NCI-H510A (cell line): ENCODE results near the gene RAET1G.
"Not testable (repeated sequence)": the region's sequence is repeated elsewhere in the genome, so short reads cannot be mapped to it uniquely, and the experiment has no call there.

Source experiments
- DNase-seq: peaks from one replicate; lab custom pipeline; 2025; lab: John Stamatoyannopoulos, UW

Gene RAET1G

GRCh38 chr6:149953934-149954327, 31.0 kb upstream of the RAET1G start:
- not testable (repeated sequence) for DNase-seq

- not testable (repeated sequence) for DNase-seq
These were observed 30.5 kb upstream of the RAET1G start for GRCh38 chr6:149953390-149953789.

- DNase-seq = no peak
These were observed 28.7 kb upstream of the RAET1G start for GRCh38 chr6:149951626-149952025.

GRCh38 chr6:149951096-149951495, 28.2 kb upstream of the RAET1G start:
- no peak for DNase-seq

- DNase-seq = no peak
These were observed 27.5 kb upstream of the RAET1G start for GRCh38 chr6:149950423-149950822.

- no peak for DNase-seq
These were observed 25.7 kb upstream of the RAET1G start for GRCh38 chr6:149948616-149949015.

- no peak for DNase-seq
These were observed 25.1 kb upstream of the RAET1G start for GRCh38 chr6:149948011-149948410.

GRCh38 chr6:149947533-149947932, 24.6 kb upstream of the RAET1G start:
- DNase-seq = not testable (repeated sequence)

GRCh38 chr6:149946631-149947030, 23.7 kb upstream of the RAET1G start:
- DNase-seq = not testable (repeated sequence)

- not testable (repeated sequence) for DNase-seq
These were observed 22.4 kb upstream of the RAET1G start for GRCh38 chr6:149945276-149945675.

GRCh38 chr6:149943321-149943720, 20.4 kb upstream of the RAET1G start:
- DNase-seq = not testable (repeated sequence)

- DNase-seq = no peak
These were observed 19.5 kb upstream of the RAET1G start for GRCh38 chr6:149942461-149942829.

- peak; percentile 41 for DNase-seq
These were observed 18.9 kb upstream of the RAET1G start, which contains the start of gene ULBP2 for GRCh38 chr6:149941583-149942460. ULBP2 (plus strand) TSS chr6:149942014; CDS start chr6:149942073, 59 bp downstream.

GRCh38 chr6:149940672-149940982, 17.7 kb upstream of the RAET1G start:
- no peak for DNase-seq

- DNase-seq = no peak
These were observed 17.2 kb upstream of the RAET1G start for GRCh38 chr6:149939909-149940671.

GRCh38 chr6:149939356-149939648, 16.4 kb upstream of the RAET1G start:
- DNase-seq = no peak

GRCh38 chr6:149938571-149939355, 15.8 kb upstream of the RAET1G start:
- DNase-seq = no peak

GRCh38 chr6:149938013-149938570, 15.2 kb upstream of the RAET1G start:
- not testable (repeated sequence) for DNase-seq

- DNase-seq = no peak
These were observed 13.8 kb upstream of the RAET1G start for GRCh38 chr6:149936743-149937142.

GRCh38 chr6:149935668-149936067, 12.7 kb upstream of the RAET1G start:
- no peak for DNase-seq

GRCh38 chr6:149935246-149935645, 12.3 kb upstream of the RAET1G start:
- no peak for DNase-seq
